Right lobe of liver (tissue), 4 donors: ENCODE measurements around the gene GATD1.

Experiments used
- CTCF ChIP-seq, 4 donors: fragments of 200-600 bp in 3 of 4; fragments of 450-650 bp in 1 of 4; IDR thresholded peaks; one replicate each; pipeline versions ENCODE4 v1.5.1 to v1.8.0; 2016 to 2022; ENCODE audit warnings: antibody characterized with exemption in 4 of 4, mild to moderate bottlenecking in 2 of 4
- POLR2A ChIP-seq: fragments of 450-650 bp; IDR thresholded peaks from one replicate; pipeline ENCODE4 v1.6.1; 2017; ENCODE audit warnings: antibody characterized with exemption, mild to moderate bottlenecking
- donor health status: DM: no; HTN: no; CAD: no.
- donor health status: DM: no; HTN: no; CAD: no.
- donor health status: DM: no; HTN: yes; CAD: no.

DNA sequence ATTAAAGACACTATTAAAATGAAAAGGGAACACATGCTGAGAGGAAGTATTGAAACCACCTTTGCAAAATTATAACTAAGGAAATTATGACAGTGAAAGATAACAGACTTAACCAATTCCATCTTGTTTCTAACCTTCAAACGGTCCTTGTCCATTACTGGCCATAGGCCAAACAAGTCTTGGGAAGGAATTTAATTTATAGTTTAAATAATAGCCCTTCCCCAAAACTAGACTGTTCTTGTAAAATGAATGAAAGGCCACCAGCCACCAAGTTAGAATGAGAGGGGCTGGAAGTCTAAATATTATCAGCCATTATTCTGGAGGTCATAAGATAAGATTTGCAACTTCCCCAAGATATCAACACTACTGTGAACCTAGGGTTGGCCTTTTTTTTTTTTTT is 31.9 kb downstream of the GATD1 start:
- no peak for TF ChIP-seq POLR2A
- no peak for TF ChIP-seq CTCF (IDR thresholded peaks at IDR 0.05)
